Gastrocnemius medialis (tissue), 4 donors: ENCODE data around the gene SRP68. TPM values are rescaled to one million over a fixed set of nuclear protein-coding genes. Genes with fewer than 3 reads are reported as not detected.

Source experiments
- ATAC-seq, 2 donors: fragments of 150-250 bp; one replicate each; pipeline ENCODE4 v1.9.1; 2016
- DNase-seq, 2 donors: peaks; one replicate each; pipeline ENCODE4 v3.0.0-alpha.2; 2019
- H3K27ac ChIP-seq, 4 donors: fragments of 200-600 bp; sonication (generic); 1 replicate in 1 of 4; 2 replicates in 3 of 4; pipeline ENCODE4 v1.5.1; 2016 to 2018; ENCODE audit warnings: mild to moderate bottlenecking in 2 of 4, moderate library complexity in 1 of 4
- H3K27me3 ChIP-seq, 3 donors: fragments of 200-600 bp; sonication (generic) in 2 of 3; 1 replicate in 1 of 3; 2 replicates in 2 of 3; pipeline versions ENCODE4 v1.5.1 to v1.6.0; 2016 to 2019; ENCODE audit warnings: mild to moderate bottlenecking in 1 of 3, moderate library complexity in 1 of 3
- H3K36me3 ChIP-seq, 2 donors: fragments of 200-600 bp; sonication (generic) in 1 of 2; one replicate each; pipeline ENCODE4 v1.5.1; 2017 to 2018
- H3K4me1 ChIP-seq, 2 donors: fragments of 200-600 bp; sonication (generic) in 1 of 2; one replicate each; pipeline ENCODE4 v1.5.1; 2016 to 2017; ENCODE audit warnings: mild to moderate bottlenecking in 2 of 2
- H3K4me3 ChIP-seq, 4 donors: fragments of 200-600 bp; sonication (generic) in 3 of 4; 1 replicate in 1 of 4; 2 replicates in 3 of 4; pipeline ENCODE4 v1.5.1; 2016 to 2019; ENCODE audit warnings: mild to moderate bottlenecking in 2 of 4
- H3K9me3 ChIP-seq, 3 donors: fragments of 200-600 bp; sonication (generic) in 2 of 3; 1 replicate in 1 of 3; 2 replicates in 2 of 3; pipeline ENCODE4 v1.5.1; 2016 to 2019
- POLR2A ChIP-seq, 2 donors: fragments of 450-650 bp; IDR thresholded peaks; one replicate each; pipeline ENCODE4 v1.6.1; 2017; ENCODE audit warnings: antibody characterized with exemption in 2 of 2, mild to moderate bottlenecking in 2 of 2, moderate library complexity in 2 of 2
- in situ Hi-C, 4 donors: fragments of 200-750 bp; cut with MboI; loops; one replicate each; pipeline versions ENCODE4 v1.15.0 to v1.8.0; 2017; ENCODE audit warnings: low sequenced_read_pairs in 4 of 4
- intact Hi-C: fragments of 100-400 bp; cut with DNase I; formaldehyde crosslinking; loops from one replicate; pipeline ENCODE4 v1.15.1; 2023; ENCODE audit warnings: low total_unique reads
- total RNA-seq, 4 donors: library from RNA; depleted of rRNA; stranded (reverse); fragments of >200 nt; gene quantifications; one replicate each; pipeline versions ENCODE4 v1.1.0 to v1.2.3, GENCODE V29; 2016
- TF ChIP-seq, protein P1 (sequence below), 5 experiments: fragments of 450-650 bp in 3 of 5; fragments of 200-600 bp in 2 of 5; sonication (generic) in 2 of 5; IDR thresholded peaks in 4 of 5; conservative IDR thresholded peaks in 1 of 5; 1 replicate in 4 of 5; 2 replicates in 1 of 5; pipeline ENCODE4 v1.5.1; 2016 to 2019; ENCODE audit warnings: antibody characterized with exemption in 5 of 5, mild to moderate bottlenecking in 3 of 5, moderate library complexity in 3 of 5

The SRP68 gene
- total RNA-seq, 4 donors from 2014 or later, result 33.0 to 76.7 (median 66.7) TPM

GRCh38 chr17:76025294-76025693 lies 47.0 kb downstream of the SRP68 start:
- no peak overlapping the region for H3K27ac ChIP-seq
- no peaks in the 10 kb centered on the region for H3K36me3 ChIP-seq
- no peak for ATAC-seq
- no peaks in the 10 kb centered on the region for H3K9me3 ChIP-seq
- no peak overlapping the region for H3K4me3 ChIP-seq
- DNase-seq, result no peak
- in situ Hi-C loops, result no loop called here
- no peaks in the 10 kb centered on the region for H3K27me3 ChIP-seq
- H3K4me1 ChIP-seq, result no peaks in the 10 kb centered on the region
- intact Hi-C loops, result no loop called here
- TF ChIP-seq, protein P1, sequence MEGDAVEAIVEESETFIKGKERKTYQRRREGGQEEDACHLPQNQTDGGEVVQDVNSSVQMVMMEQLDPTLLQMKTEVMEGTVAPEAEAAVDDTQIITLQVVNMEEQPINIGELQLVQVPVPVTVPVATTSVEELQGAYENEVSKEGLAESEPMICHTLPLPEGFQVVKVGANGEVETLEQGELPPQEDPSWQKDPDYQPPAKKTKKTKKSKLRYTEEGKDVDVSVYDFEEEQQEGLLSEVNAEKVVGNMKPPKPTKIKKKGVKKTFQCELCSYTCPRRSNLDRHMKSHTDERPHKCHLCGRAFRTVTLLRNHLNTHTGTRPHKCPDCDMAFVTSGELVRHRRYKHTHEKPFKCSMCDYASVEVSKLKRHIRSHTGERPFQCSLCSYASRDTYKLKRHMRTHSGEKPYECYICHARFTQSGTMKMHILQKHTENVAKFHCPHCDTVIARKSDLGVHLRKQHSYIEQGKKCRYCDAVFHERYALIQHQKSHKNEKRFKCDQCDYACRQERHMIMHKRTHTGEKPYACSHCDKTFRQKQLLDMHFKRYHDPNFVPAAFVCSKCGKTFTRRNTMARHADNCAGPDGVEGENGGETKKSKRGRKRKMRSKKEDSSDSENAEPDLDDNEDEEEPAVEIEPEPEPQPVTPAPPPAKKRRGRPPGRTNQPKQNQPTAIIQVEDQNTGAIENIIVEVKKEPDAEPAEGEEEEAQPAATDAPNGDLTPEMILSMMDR (IDR thresholded peaks at IDR 0.05 in 4 of 5, conservative IDR thresholded peaks at IDR 0.05 in 1 of 5), result no peak
- TF ChIP-seq POLR2A (IDR thresholded peaks at IDR 0.05), result no peak

- intact Hi-C loops (no loop called here), in situ Hi-C loops (no loop called here)
- H3K9me3 ChIP-seq, result no peaks in the 10 kb centered on the region
- TF ChIP-seq POLR2A (IDR thresholded peaks at IDR 0.05), result no peak
- TF ChIP-seq, protein P1 (IDR thresholded peaks at IDR 0.05 in 4 of 5, conservative IDR thresholded peaks at IDR 0.05 in 1 of 5), result no peak
- ATAC-seq (no peak), DNase-seq (no peak)
- H3K27me3 ChIP-seq, result no peaks in the 10 kb centered on the region
- H3K36me3 ChIP-seq, result no peaks in the 10 kb centered on the region
- H3K27ac ChIP-seq, result no peak overlapping the region
- H3K4me3 ChIP-seq, result no peak overlapping the region
- no peaks in the 10 kb centered on the region for H3K4me1 ChIP-seq
Observed at GRCh38 chr17:76024353-76024752, 48.0 kb downstream of the SRP68 start.

GRCh38 chr17:76023900-76024237 lies 48.4 kb downstream of the SRP68 start:
- Histone ChIP-seq H3K27ac (no peak overlapping the region), H3K27me3 (no peaks in the 10 kb centered on the region), H3K4me1 (no peaks in the 10 kb centered on the region), H3K9me3 (no peaks in the 10 kb centered on the region), H3K4me3 (no peak overlapping the region), H3K36me3 (no peaks in the 10 kb centered on the region)
- TF ChIP-seq, protein P1 (IDR thresholded peaks at IDR 0.05 in 4 of 5, conservative IDR thresholded peaks at IDR 0.05 in 1 of 5), result no peak
- no peak for TF ChIP-seq POLR2A (IDR thresholded peaks at IDR 0.05)
- intact Hi-C loops (no loop called here), in situ Hi-C loops (no loop called here)
- DNase-seq, result no peak
- no peak for ATAC-seq

DNA sequence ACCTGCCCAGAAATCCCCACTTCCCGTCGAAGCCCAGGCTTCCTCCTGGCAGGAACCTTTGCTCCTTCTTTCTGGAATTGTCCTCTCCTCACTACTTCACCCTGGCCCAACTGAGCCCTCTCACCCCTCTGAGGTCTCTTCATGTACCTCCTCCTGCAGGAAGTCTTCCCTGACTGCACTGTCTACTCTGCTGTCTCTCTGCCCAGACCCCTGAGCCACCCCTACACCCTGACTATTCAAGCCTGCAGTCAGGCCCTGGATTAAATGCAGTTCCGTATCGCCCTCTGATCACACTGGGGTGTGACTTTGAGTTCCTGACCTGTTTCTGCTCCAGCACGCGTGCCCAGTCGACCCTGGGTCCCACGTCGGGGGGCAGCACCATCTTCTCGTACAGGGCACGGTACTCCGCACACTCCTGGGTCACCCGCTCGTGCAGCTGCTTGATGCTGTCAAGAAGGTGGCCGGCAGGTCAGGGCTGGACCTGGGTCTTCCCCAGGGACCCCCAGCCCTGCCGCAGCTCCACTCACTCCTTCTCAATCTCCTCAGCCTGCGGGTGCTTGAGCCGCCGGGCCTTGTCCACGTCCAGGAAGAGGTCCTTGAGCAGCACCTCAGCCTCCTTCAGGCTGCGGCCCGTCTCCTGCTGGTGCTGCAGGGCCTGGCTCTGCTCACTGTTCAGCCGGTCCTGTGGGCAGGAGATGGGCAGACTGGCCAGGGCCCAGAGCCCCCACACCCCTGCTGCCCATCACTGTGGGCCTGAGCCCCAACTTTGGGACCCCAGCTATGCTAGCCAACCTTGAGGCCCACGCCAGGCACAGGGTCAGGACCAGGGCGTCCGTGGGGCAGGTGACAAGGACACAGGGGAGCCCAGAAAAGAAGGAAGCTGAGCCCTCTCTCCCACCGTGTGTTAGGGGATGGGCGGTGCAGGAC lies 49.1 kb downstream of the SRP68 start:
- H3K4me3 ChIP-seq, result no peak overlapping the region
- no peaks in the 10 kb centered on the region for H3K36me3 ChIP-seq
- TF ChIP-seq, protein P1 (IDR thresholded peaks at IDR 0.05 in 4 of 5, conservative IDR thresholded peaks at IDR 0.05 in 1 of 5), result no peak
- no peak for TF ChIP-seq POLR2A (IDR thresholded peaks at IDR 0.05)
- no peaks in the 10 kb centered on the region for H3K27me3 ChIP-seq
- ATAC-seq, result no peak
- in situ Hi-C loops, result no loop called here
- H3K4me1 ChIP-seq, result no peaks in the 10 kb centered on the region
- DNase-seq, result no peak
- H3K27ac ChIP-seq, result no peak overlapping the region
- H3K9me3 ChIP-seq, result no peaks in the 10 kb centered on the region
- intact Hi-C loops, result no loop called here
